HCT116 (cell line): ENCODE data around the gene SENP3. TPM values are rescaled to one million over a fixed set of nuclear protein-coding genes. Genes with fewer than 3 reads are reported as not detected.

ENCODE experiments used
- ATAC-seq: fragments of 200-7000 bp; cut with Tn5 transposase; 2 replicates; pipeline ENCODE4 v1.9.1; 2020; ENCODE audit warnings: mild to moderate bottlenecking, moderate library complexity
- BruUV-seq: library from RNA; stranded (reverse); fragments of 400-500 nt; replicated peaks from 2 replicates; lab custom pipeline; 2021; lab: Mats Ljungman, UMichigan
- CTCF ChIA-PET: fragments of 300-600 bp; sonication (Branson Sonifier 250); formaldehyde crosslinking; loops from one replicate; lab custom pipeline; 2021; ENCODE audit warnings: antibody characterized with exemption; lab: Charles Lee
- POLR2A ChIA-PET: fragments of 300-600, 350-600 bp; sonication (Branson Sonifier 250); formaldehyde crosslinking; loops from one replicate; lab custom pipeline; 2021; ENCODE audit warnings: antibody characterized with exemption; lab: Charles Lee
- RAD21 ChIA-PET, 2 experiments: fragments of 300-600 bp; sonication (Branson Sonifier 250); formaldehyde crosslinking; loops; one replicate each; lab custom pipeline; 2023; ENCODE audit warnings: low total read pairs in 2 of 2; ENCODE audit not compliant: uncharacterized antibody in 2 of 2, unreplicated experiment in 2 of 2, low non-redundant PET in 1 of 2; lab: Charles Lee
- DNase-seq: peaks from one replicate; pipeline ENCODE4 v3.0.0-alpha.2; 2010; ENCODE audit warnings: low read depth, low spot score
- H2AFZ ChIP-seq: fragments of 200-600 bp; shearing (Covaris generic), sonication (generic); 2 replicates; pipeline ENCODE4 v1.6.1; 2017; ENCODE audit warnings: low read depth, mixed run types, mixed read lengths, antibody characterized with exemption, low read length; ENCODE audit not compliant: poor library complexity, severe bottlenecking
- H3K27ac ChIP-seq: 2 replicates; pipeline ENCODE4 v1.5.1; 2012; ENCODE audit warnings: low read depth, low read length
- H3K27me3 ChIP-seq: fragments of 200-600 bp; sonication (generic); 2 replicates; pipeline ENCODE4 v1.6.1; 2016; ENCODE audit warnings: mixed run types, low read length, mixed read lengths; ENCODE audit not compliant: insufficient read depth
- H3K36me3 ChIP-seq, 2 experiments: fragments of 200-500 bp in 1 of 2; fragments of 200-600 bp in 1 of 2; sonication (Bioruptor generic) in 1 of 2; sonication (generic) in 1 of 2; 2 replicates each; pipeline versions ENCODE4 v1.5.1 to v1.6.1; 2014 to 2016; ENCODE audit warnings: low read length in 2 of 2, inconsistent platforms in 1 of 2, mixed read lengths in 1 of 2, mixed run types in 1 of 2; ENCODE audit not compliant: insufficient read depth in 2 of 2, control insufficient read depth in 1 of 2
- H3K4me1 ChIP-seq, 2 experiments: fragments of 200-600 bp in 1 of 2; sonication (generic) in 1 of 2; 2 replicates each; pipeline versions ENCODE4 v1.5.1 to v1.6.1; 2012 to 2017; ENCODE audit warnings: low read length in 2 of 2, inconsistent platforms in 1 of 2, mild to moderate bottlenecking in 1 of 2, mixed read lengths in 1 of 2, mixed run types in 1 of 2, moderate library complexity in 1 of 2; ENCODE audit not compliant: insufficient read depth in 2 of 2, control insufficient read depth in 1 of 2
- H3K4me2 ChIP-seq: fragments of 200-600 bp; sonication (generic); 2 replicates; pipeline ENCODE4 v1.6.1; 2017; ENCODE audit warnings: mixed run types, low read length, mixed read lengths
- H3K4me3 ChIP-seq, 2 experiments: fragments of 200-600 bp in 1 of 2; sonication (generic) in 1 of 2; replicated peaks in 1 of 2; 2 replicates each; pipeline ENCODE4 v1.5.1; 2011 to 2016; ENCODE audit warnings: low read length in 2 of 2, control low read depth in 1 of 2, low read depth in 1 of 2, mild to moderate bottlenecking in 1 of 2, mixed read lengths in 1 of 2, mixed run types in 1 of 2
- H3K79me2 ChIP-seq: fragments of 200-600 bp; sonication (generic); 2 replicates; pipeline ENCODE4 v1.6.1; 2017; ENCODE audit warnings: mild to moderate bottlenecking, mixed run types, low read length, moderate library complexity, mixed read lengths; ENCODE audit not compliant: insufficient read depth
- H3K9ac ChIP-seq: fragments of 200-600 bp; sonication (generic); 2 replicates; pipeline ENCODE4 v1.6.1; 2016; ENCODE audit warnings: low read length, mixed read lengths
- H3K9me2 ChIP-seq: fragments of 200-600 bp; sonication (generic), shearing (Covaris generic); 2 replicates; pipeline ENCODE4 v1.6.1; 2017; ENCODE audit warnings: mixed run types, mild to moderate bottlenecking, moderate library complexity; ENCODE audit not compliant: insufficient read depth
- H3K9me3 ChIP-seq, 2 experiments: fragments of 200-500 bp in 1 of 2; fragments of 200-600 bp in 1 of 2; sonication (Bioruptor generic) in 1 of 2; sonication (generic) in 1 of 2; 2 replicates each; pipeline ENCODE4 v1.6.1; 2014 to 2017; ENCODE audit warnings: low read length in 2 of 2, mixed read lengths in 2 of 2, inconsistent platforms in 1 of 2, low read depth in 1 of 2, mild to moderate bottlenecking in 1 of 2, mixed run types in 1 of 2, moderate library complexity in 1 of 2; ENCODE audit not compliant: control insufficient read depth in 1 of 2, insufficient read depth in 1 of 2
- H4K20me1 ChIP-seq: fragments of 200-600 bp; sonication (generic), shearing (Covaris generic); 2 replicates; pipeline ENCODE4 v1.6.1; 2017; ENCODE audit warnings: mixed run types, mild to moderate bottlenecking, moderate library complexity; ENCODE audit not compliant: insufficient read depth
- CEBPB ChIP-seq: IDR thresholded peaks from 2 replicates; pipeline ENCODE4 v1.6.1; 2012; ENCODE audit warnings: low read depth
- EGR1 ChIP-seq: IDR thresholded peaks from 2 replicates; pipeline ENCODE4 v1.6.1; 2012; ENCODE audit warnings: low read depth
- JUND ChIP-seq: IDR thresholded peaks from 2 replicates; pipeline ENCODE4 v1.6.1; 2012
- POLR2A ChIP-seq: IDR thresholded peaks from 2 replicates; pipeline ENCODE4 v1.7.0; 2011; ENCODE audit warnings: borderline replicate concordance; ENCODE audit not compliant: insufficient read depth, insufficient read length; ENCODE audit errors: extremely low read depth
- POLR2AphosphoS5 ChIP-seq: IDR thresholded peaks from 2 replicates; pipeline ENCODE4 v1.6.1; 2011; ENCODE audit warnings: mild to moderate bottlenecking, low read depth, low read length, moderate library complexity
- SIN3A ChIP-seq: IDR thresholded peaks from 2 replicates; pipeline ENCODE4 v1.6.1; 2012; ENCODE audit warnings: low read depth
- SP1 ChIP-seq: IDR thresholded peaks from 2 replicates; pipeline ENCODE4 v1.6.1; 2012; ENCODE audit warnings: low read depth
- SRF ChIP-seq: IDR thresholded peaks from 2 replicates; pipeline ENCODE4 v1.6.1; 2012; ENCODE audit warnings: low read depth
- ZNF274 ChIP-seq: fragments of 200-500 bp; sonication (Bioruptor generic); IDR thresholded peaks from 2 replicates; pipeline ENCODE4 v1.6.1; 2014; ENCODE audit warnings: mild to moderate bottlenecking, low read depth, low read length, inconsistent platforms
- intact Hi-C: fragments of 100-400 bp; cut with micrococcal nuclease; formaldehyde crosslinking; loops from 2 replicates; pipeline ENCODE4 v1.10.0; 2022
- total RNA-seq: library from RNA; stranded (reverse); gene quantifications from one replicate; pipeline ENCODE4 v1.2.1, GENCODE V29; 2021; ENCODE audit not compliant: unreplicated experiment
- TF ChIP-seq, protein P1 (sequence below): IDR thresholded peaks from 2 replicates; pipeline ENCODE4 v1.6.1; 2012
- TF ChIP-seq, protein P2 (sequence below): IDR thresholded peaks from 2 replicates; pipeline ENCODE4 v1.6.1; 2011; ENCODE audit warnings: mild to moderate bottlenecking, low read length, moderate library complexity; ENCODE audit not compliant: insufficient replicate concordance; ENCODE audit errors: extremely low read depth
- TF ChIP-seq, protein P3 (sequence below), 3 experiments: fragments of 200-600 bp in 1 of 3; sonication (generic) in 1 of 3; IDR thresholded peaks in 2 of 3; conservative IDR thresholded peaks in 1 of 3; 2 replicates each; pipeline ENCODE4 v1.5.1; 2012 to 2017; ENCODE audit warnings: low read depth in 2 of 3, low read length in 2 of 3, antibody characterized with exemption in 1 of 3, borderline replicate concordance in 1 of 3, control low read depth in 1 of 3, mild to moderate bottlenecking in 1 of 3, mixed read lengths in 1 of 3, mixed run types in 1 of 3, moderate library complexity in 1 of 3; ENCODE audit not compliant: insufficient read depth in 1 of 3

The SENP3 gene
- total RNA-seq, 1 experiment from 2014 or later: 73.8 TPM

DNA sequence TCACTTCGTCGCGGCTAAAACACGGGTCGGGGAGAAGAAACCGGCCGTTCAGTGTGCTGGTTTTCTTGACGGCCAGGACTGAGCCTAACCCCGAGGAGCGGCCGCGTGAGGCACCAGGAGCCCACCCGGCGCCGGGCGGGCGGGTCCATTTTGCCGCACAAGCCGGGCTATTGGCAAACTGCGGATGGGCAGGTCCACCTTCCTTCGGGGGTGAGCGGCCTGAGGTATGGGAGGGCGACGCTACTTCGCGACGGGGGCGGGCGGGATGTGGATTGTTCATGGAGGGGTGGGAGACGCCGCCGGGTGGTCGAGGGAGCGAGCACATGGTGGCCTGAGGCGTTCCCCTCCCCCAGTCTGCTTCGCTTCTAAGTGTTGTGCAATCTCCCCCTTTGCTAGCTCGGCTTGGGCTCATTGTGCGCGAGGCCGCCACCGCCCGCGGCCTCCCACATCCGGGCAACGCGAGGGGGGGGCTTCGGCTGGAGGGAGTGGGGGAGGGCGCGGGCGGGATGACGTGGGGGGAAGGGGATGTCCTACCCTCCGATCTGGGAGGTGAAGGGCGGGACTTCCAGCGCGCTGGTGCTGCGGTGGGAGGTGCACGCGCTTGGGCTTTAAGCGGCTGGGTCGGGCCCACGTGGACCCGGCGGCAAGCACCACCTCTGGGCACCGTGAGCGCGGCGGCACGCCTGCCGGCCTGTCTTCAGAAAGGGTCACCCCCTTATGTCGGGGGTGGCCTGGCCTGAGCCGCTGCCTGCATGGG lies 11.8 kb downstream of the SENP3 start:
- Histone ChIP-seq H2AFZ (no peak overlapping the region), H3K9me3 (no peaks in the 10 kb centered on the region), H3K27me3 (no peaks in the 10 kb centered on the region), H3K4me2 (peak overlapping the region; percentile 97), H3K36me3 (peaks cover 38 to 76% of the 10 kb centered on the region in 2 experiments), H3K4me1 (peaks cover 5 to 66% of the 10 kb centered on the region in 2 experiments; a peak in 3 of 4 replicates), H3K9ac (peak overlapping the region; percentile 100), H3K9me2 (no peaks in the 10 kb centered on the region), H3K79me2 (peaks cover 73% of the 10 kb centered on the region), H4K20me1 (peaks cover 35% of the 10 kb centered on the region; the same call in 1 of the 2 replicates), H3K27ac (peak overlapping the region; percentile 97), H3K4me3 (peak overlapping the region; percentile 94 to 100)
- intact Hi-C loops: no loop called here
- no peak for DNase-seq
- ChIA-PET RAD21 (no interaction called here), CTCF (interaction anchor here (0.6 kb wide), 1 partner anchor 10 kb away, joined by 3 read pairs; the partner anchor contains the start of gene MPDU1), POLR2A (interaction anchor here (0.7 to 2.6 kb wide), 3 partner anchors 10 to 114 kb away, joined by 3 to 13 read pairs (median 8); partner anchors contain the start of genes MPDU1, TP53 and WRAP53)
- no TSS peak for BruUV-seq
- peak; percentile 84 for TF ChIP-seq CEBPB
- TF ChIP-seq, protein P1, sequence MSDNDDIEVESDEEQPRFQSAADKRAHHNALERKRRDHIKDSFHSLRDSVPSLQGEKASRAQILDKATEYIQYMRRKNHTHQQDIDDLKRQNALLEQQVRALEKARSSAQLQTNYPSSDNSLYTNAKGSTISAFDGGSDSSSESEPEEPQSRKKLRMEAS: peak; percentile 86
- peak; percentile 28; the same call in 1 of the 2 replicates for TF ChIP-seq POLR2AphosphoS5
- TF ChIP-seq SIN3A: peak; percentile 86
- no peak; the same call in 1 of the 2 replicates for TF ChIP-seq EGR1
- peak; percentile 41 for ATAC-seq

DNA sequence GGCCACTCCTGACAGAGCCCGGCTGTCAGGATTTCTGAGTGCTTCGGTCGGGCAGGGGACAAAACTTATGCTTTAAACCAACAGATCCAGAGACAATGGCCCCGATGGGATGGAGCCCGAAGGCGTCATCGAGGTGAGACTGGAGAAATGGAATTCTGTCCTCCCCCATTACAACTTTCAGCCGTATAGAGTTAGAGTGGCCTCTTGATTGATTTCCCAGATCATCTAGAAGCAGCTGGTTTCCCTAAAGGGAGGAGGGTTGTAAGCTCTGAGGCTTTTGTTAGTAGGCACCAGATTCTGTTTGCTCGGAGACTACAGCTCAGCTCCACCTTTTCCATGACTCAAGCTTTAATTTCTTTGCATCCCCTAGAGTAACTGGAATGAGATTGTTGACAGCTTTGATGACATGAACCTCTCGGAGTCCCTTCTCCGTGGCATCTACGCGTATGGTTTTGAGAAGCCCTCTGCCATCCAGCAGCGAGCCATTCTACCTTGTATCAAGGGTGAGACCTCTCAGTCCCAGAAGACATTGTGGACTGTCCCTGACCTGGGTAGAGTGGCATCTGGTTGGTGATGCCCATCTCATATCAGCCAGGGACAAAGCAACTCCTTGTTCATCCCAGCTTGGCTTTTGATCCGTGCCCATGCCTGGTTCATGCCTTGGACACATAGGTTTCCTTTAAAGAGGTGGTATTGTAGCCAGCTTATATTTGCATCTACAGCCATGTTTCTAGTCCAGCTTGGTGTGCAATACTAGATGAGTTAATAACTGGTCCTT lies 12.6 kb downstream of the SENP3 start:
- H3K9me2 ChIP-seq: no peaks in the 10 kb centered on the region
- H3K79me2 ChIP-seq: peaks cover 70% of the 10 kb centered on the region
- no peaks in the 10 kb centered on the region for H3K27me3 ChIP-seq
- peaks cover 8 to 74% of the 10 kb centered on the region in 2 experiments; a peak in 3 of 4 replicates for H3K4me1 ChIP-seq
- RAD21 ChIA-PET: no interaction called here
- no TSS peak for BruUV-seq
- no peak for ATAC-seq
- POLR2A ChIA-PET: interaction anchor here (0.7 to 2.6 kb wide), 3 partner anchors 10 to 113 kb away, joined by 3 to 13 read pairs (median 8); partner anchors contain the start of genes MPDU1, TP53 and WRAP53
- H3K9ac ChIP-seq: peak overlapping the region; percentile 100
- CTCF ChIA-PET: no interaction called here
- DNase-seq: no peak
- peaks cover 35% of the 10 kb centered on the region; the same call in 1 of the 2 replicates for H4K20me1 ChIP-seq
- no peaks in the 10 kb centered on the region for H3K9me3 ChIP-seq
- H3K27ac ChIP-seq: peak overlapping the region; percentile 97
- peaks cover 38 to 76% of the 10 kb centered on the region in 2 experiments for H3K36me3 ChIP-seq
- peak overlapping the region; percentile 94 to 100 for H3K4me3 ChIP-seq
- no peak overlapping the region for H2AFZ ChIP-seq
- intact Hi-C loops: no loop called here
- peak overlapping the region; percentile 97 for H3K4me2 ChIP-seq
- TF ChIP-seq JUND (no peak), POLR2AphosphoS5 (no peak; the same call in 1 of the 2 replicates), ZNF274 (no peak), SP1 (no peak), SRF (no peak), POLR2A (no peak)
- TF ChIP-seq, protein P2, sequence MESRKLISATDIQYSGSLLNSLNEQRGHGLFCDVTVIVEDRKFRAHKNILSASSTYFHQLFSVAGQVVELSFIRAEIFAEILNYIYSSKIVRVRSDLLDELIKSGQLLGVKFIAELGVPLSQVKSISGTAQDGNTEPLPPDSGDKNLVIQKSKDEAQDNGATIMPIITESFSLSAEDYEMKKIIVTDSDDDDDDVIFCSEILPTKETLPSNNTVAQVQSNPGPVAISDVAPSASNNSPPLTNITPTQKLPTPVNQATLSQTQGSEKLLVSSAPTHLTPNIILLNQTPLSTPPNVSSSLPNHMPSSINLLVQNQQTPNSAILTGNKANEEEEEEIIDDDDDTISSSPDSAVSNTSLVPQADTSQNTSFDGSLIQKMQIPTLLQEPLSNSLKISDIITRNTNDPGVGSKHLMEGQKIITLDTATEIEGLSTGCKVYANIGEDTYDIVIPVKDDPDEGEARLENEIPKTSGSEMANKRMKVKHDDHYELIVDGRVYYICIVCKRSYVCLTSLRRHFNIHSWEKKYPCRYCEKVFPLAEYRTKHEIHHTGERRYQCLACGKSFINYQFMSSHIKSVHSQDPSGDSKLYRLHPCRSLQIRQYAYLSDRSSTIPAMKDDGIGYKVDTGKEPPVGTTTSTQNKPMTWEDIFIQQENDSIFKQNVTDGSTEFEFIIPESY: no peak
- TF ChIP-seq, protein P3, sequence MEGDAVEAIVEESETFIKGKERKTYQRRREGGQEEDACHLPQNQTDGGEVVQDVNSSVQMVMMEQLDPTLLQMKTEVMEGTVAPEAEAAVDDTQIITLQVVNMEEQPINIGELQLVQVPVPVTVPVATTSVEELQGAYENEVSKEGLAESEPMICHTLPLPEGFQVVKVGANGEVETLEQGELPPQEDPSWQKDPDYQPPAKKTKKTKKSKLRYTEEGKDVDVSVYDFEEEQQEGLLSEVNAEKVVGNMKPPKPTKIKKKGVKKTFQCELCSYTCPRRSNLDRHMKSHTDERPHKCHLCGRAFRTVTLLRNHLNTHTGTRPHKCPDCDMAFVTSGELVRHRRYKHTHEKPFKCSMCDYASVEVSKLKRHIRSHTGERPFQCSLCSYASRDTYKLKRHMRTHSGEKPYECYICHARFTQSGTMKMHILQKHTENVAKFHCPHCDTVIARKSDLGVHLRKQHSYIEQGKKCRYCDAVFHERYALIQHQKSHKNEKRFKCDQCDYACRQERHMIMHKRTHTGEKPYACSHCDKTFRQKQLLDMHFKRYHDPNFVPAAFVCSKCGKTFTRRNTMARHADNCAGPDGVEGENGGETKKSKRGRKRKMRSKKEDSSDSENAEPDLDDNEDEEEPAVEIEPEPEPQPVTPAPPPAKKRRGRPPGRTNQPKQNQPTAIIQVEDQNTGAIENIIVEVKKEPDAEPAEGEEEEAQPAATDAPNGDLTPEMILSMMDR (IDR thresholded peaks at IDR 0.05 in 2 of 3, conservative IDR thresholded peaks at IDR 0.05 in 1 of 3; ENCODE audit: borderline replicate concordance in 1 of 3, insufficient read depth in 1 of 3, low read depth in 2 of 3, low read length in 2 of 3): no peak
- TF ChIP-seq, protein P1: no peak
